H1 (cell line): ENCODE results near the gene CSNK1D. TPM values are rescaled to one million over a fixed set of nuclear protein-coding genes. Genes with fewer than 3 reads are reported as not detected.

Experiments
- CHD7 ChIP-seq: fragments of 300-600 bp; sonication (generic); IDR thresholded peaks from 2 replicates; pipeline ENCODE4 v1.7.1; 2012; ENCODE audit warnings: low read length, moderate library complexity, mild to moderate bottlenecking, inconsistent platforms; ENCODE audit not compliant: insufficient replicate concordance
- SRF ChIP-seq: IDR thresholded peaks from 2 replicates; pipeline ENCODE4 v1.6.1; 2011; ENCODE audit warnings: mild to moderate bottlenecking, low read depth, low read length, moderate library complexity
- polyA plus RNA-seq, 7 experiments: library from polyadenylated mRNA; depleted of rRNA in 3 of 7; stranded (reverse) in 5 of 7; unstranded in 2 of 7; fragments of >200 nt in 5 of 7; fragments of 200-250 nt in 2 of 7; gene quantifications; 1 replicate in 5 of 7; 2 replicates in 1 of 7; 4 replicates in 1 of 7; pipeline versions ENCODE4 v1.2.1 to v1.2.3, GENCODE V29; 2011 to 2013; ENCODE audit warnings: missing spikeins in 2 of 7, mixed read lengths in 2 of 7
- total RNA-seq: library from RNA; stranded (reverse); fragmentation: NEBNext Ultra II Directional; extraction: Animal tissue kit (Norgen Biotek cat#: 25700); gene quantifications from 2 replicates; pipeline ENCODE4 v1.2.1, GENCODE V29; 2021

Gene CSNK1D
- total and polyA plus RNA-seq, 2 of the 8 experiments (the other 6 are each of a cell fraction or from before 2014, with no cell fraction given): 73.5 to 103 TPM

GRCh38 chr17:82224666-82225065 lies 48.8 kb downstream of the CSNK1D start (continued):
- TF ChIP-seq CHD7 (no peak), SRF (no peak)
